HEK293 (cell line): Measurements from ENCODE around the gene RBM42.
A peak's percentile ranks its signal among the peaks of the same experiment; 100 is the strongest.

ENCODE experiments used
- ATF2 ChIP-seq: fragments of 450-650 bp; formaldehyde crosslinking; IDR thresholded peaks from 2 replicates; pipeline ENCODE4 v1.5.1; 2016; ENCODE audit warnings: missing biosample characterization, missing genetic modification characterization, low read depth
- EGR2 ChIP-seq: fragments of 450-650 bp; formaldehyde crosslinking; IDR thresholded peaks from 2 replicates; pipeline ENCODE4 v1.5.1; 2016; ENCODE audit warnings: low read depth, missing biosample characterization, missing genetic modification characterization
- HOXC10 ChIP-seq: sonication (generic); formaldehyde crosslinking; IDR thresholded peaks from 2 replicates; pipeline ENCODE4 v1.8.1; 2023; ENCODE audit warnings: mild to moderate bottlenecking, missing genetic modification reagents
- KLF10 ChIP-seq: fragments of 450-650 bp; IDR thresholded peaks from 2 replicates; pipeline ENCODE4 v1.5.1; 2018; ENCODE audit warnings: missing biosample characterization, mild to moderate bottlenecking, missing genetic modification characterization
- SETDB1 ChIP-seq: IDR thresholded peaks from one replicate; pipeline ENCODE4 v1.6.1; 2017; ENCODE audit warnings: mild to moderate bottlenecking, low read length, moderate library complexity, mixed read lengths; ENCODE audit not compliant: insufficient read length
- SP3 ChIP-seq: fragments of 450-650 bp; formaldehyde crosslinking; IDR thresholded peaks from 2 replicates; pipeline ENCODE4 v1.5.1; 2016; ENCODE audit warnings: missing biosample characterization, missing genetic modification characterization
- SP7 ChIP-seq: fragments of 450-650 bp; formaldehyde crosslinking; IDR thresholded peaks from 2 replicates; pipeline ENCODE4 v1.5.1; 2016; ENCODE audit warnings: missing biosample characterization, missing genetic modification characterization
- ZBTB20 ChIP-seq: fragments of 450-650 bp; formaldehyde crosslinking; IDR thresholded peaks from 2 replicates; pipeline ENCODE4 v1.5.1; 2016; ENCODE audit warnings: missing biosample characterization, missing genetic modification characterization
- ZBTB49 ChIP-seq: fragments of 450-650 bp; formaldehyde crosslinking; IDR thresholded peaks from 2 replicates; pipeline ENCODE4 v1.5.1; 2016; ENCODE audit warnings: missing biosample characterization, missing genetic modification characterization, low read depth
- ZNF10 ChIP-seq: fragments of 450-650 bp; formaldehyde crosslinking; IDR thresholded peaks from 2 replicates; pipeline ENCODE4 v1.5.1; 2017; ENCODE audit warnings: missing biosample characterization, missing genetic modification characterization
- ZNF121 ChIP-seq: fragments of 450-650 bp; formaldehyde crosslinking; IDR thresholded peaks from 2 replicates; pipeline ENCODE4 v1.5.1; 2016; ENCODE audit warnings: missing biosample characterization, missing genetic modification characterization
- ZNF214 ChIP-seq: fragments of 450-650 bp; formaldehyde crosslinking; IDR thresholded peaks from 2 replicates; pipeline ENCODE4 v1.5.1; 2017; ENCODE audit warnings: missing biosample characterization, mild to moderate bottlenecking, missing genetic modification characterization, borderline replicate concordance
- ZNF394 ChIP-seq: fragments of 450-650 bp; formaldehyde crosslinking; IDR thresholded peaks from 2 replicates; pipeline ENCODE4 v1.5.1; 2016; ENCODE audit warnings: missing biosample characterization, missing genetic modification characterization, mild to moderate bottlenecking, moderate library complexity, borderline replicate concordance
- ZNF510 ChIP-seq: fragments of 450-650 bp; formaldehyde crosslinking; IDR thresholded peaks from 2 replicates; pipeline ENCODE4 v1.5.1; 2018; ENCODE audit warnings: mild to moderate bottlenecking, missing genetic modification characterization, missing biosample characterization; ENCODE audit not compliant: insufficient replicate concordance
- ZNF549 ChIP-seq: fragments of 450-650 bp; IDR thresholded peaks from 2 replicates; pipeline ENCODE4 v1.5.1; 2018; ENCODE audit warnings: missing biosample characterization, missing genetic modification characterization, mild to moderate bottlenecking, inconsistent platforms, moderate library complexity
- ZNF639 ChIP-seq: fragments of 450-650 bp; formaldehyde crosslinking; IDR thresholded peaks from 2 replicates; pipeline ENCODE4 v1.5.1; 2016; ENCODE audit warnings: missing biosample characterization, missing genetic modification characterization
- TF ChIP-seq, protein P1 (sequence below): fragments of 450-650 bp; formaldehyde crosslinking; optimal IDR thresholded peaks from 2 replicates; pipeline ENCODE3; 2016; ENCODE audit warnings: missing biosample characterization, mild to moderate bottlenecking, missing genetic modification characterization
- TF ChIP-seq, protein P2 (sequence below): fragments of 450-650 bp; formaldehyde crosslinking; IDR thresholded peaks from 2 replicates; pipeline ENCODE4 v1.5.1; 2016; ENCODE audit warnings: missing biosample characterization, missing genetic modification characterization
- TF ChIP-seq, protein P3 (sequence below): fragments of 450-650 bp; formaldehyde crosslinking; IDR thresholded peaks from 2 replicates; pipeline ENCODE4 v1.5.1; 2016; ENCODE audit warnings: missing biosample characterization, missing genetic modification characterization, borderline replicate concordance
- TF ChIP-seq, protein P4 (sequence below): fragments of 450-650 bp; formaldehyde crosslinking; IDR thresholded peaks from 2 replicates; pipeline ENCODE4 v1.5.1; 2016; ENCODE audit warnings: missing biosample characterization, missing genetic modification characterization

The RBM42 gene

DNA sequence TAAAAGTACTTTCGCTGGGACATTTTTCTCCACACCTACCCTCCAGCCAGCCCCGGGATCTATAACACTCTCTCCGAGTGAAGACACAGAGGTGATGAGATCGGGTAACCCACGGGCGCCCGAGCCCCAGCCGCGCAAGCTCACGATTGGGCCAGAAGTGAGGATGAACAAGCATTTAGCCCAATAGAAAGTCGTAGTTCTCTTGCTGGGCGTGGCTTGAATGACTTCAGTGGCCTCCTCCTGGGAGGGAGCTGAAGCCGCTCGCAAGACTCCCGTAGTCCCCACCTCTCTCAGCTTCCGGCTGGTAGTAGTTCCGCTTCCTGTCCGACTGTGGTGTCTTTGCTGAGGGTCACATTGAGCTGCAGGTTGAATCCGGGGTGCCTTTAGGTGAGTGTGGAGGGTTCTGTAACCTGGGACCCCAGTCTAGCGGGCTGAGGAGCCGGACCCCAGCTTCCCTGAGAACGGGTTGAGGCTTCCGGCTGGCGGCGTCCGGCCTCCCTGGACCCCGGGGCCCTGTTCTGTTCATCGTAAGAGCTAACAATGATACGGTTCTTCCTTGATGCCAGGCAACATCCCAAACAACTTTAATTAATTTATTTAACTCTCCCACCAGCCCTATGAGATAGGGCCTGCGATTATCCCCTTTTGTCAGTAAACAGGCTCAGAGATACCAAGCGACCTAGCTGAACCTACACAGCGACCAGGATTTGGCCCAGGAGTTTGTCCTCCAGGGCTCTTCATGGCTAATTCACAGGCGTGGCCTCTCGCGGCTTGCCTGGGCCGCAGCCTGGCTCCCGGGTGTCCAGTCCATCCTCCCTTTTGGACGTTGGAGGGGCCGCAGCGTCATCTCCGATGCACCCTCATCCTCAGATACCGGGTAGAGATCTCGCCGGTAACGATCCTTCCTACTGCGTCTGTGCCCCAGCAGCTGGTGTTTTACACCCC lies 19.5 kb downstream of the RBM42 start, which contains the start of gene COX6B1 (continued):
- TF ChIP-seq ZBTB20 (tag by site-specific recombination) (peak; percentile 90), ATF2 (tag by site-specific recombination) (peak; percentile 39; the same call in 1 of the 2 replicates), ZNF121 (no peak), SP7 (tag by site-specific recombination) (peak; percentile 23), ZNF10 (tag by site-specific recombination) (no peak), KLF10 (peak; percentile 63; the same call in 1 of the 2 replicates), ZBTB49 (tag by site-specific recombination) (no peak), SETDB1 (no peak), ZNF639 (tag by site-specific recombination) (0 out of 2 replicates have a peak, but pooled peaks have one; percentile 10), HOXC10 (CRISPR knock-in tag) (no peak), ZNF214 (tag by site-specific recombination) (no peak), ZNF394 (0 out of 2 replicates have a peak, but pooled peaks have one; percentile 8), EGR2 (tag by site-specific recombination) (no peak), ZNF549 (tag by site-specific recombination) (no peak), SP3 (tag by site-specific recombination) (peak; percentile 92), ZNF510 (tag by site-specific recombination) (no peak)
- TF ChIP-seq, protein P1, sequence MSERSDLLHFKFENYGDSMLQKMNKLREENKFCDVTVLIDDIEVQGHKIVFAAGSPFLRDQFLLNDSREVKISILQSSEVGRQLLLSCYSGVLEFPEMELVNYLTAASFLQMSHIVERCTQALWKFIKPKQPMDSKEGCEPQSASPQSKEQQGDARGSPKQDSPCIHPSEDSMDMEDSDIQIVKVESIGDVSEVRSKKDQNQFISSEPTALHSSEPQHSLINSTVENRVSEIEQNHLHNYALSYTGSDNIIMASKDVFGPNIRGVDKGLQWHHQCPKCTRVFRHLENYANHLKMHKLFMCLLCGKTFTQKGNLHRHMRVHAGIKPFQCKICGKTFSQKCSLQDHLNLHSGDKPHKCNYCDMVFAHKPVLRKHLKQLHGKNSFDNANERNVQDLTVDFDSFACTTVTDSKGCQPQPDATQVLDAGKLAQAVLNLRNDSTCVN (tag by site-specific recombination), result peak; percentile 20
- TF ChIP-seq, protein P2, sequence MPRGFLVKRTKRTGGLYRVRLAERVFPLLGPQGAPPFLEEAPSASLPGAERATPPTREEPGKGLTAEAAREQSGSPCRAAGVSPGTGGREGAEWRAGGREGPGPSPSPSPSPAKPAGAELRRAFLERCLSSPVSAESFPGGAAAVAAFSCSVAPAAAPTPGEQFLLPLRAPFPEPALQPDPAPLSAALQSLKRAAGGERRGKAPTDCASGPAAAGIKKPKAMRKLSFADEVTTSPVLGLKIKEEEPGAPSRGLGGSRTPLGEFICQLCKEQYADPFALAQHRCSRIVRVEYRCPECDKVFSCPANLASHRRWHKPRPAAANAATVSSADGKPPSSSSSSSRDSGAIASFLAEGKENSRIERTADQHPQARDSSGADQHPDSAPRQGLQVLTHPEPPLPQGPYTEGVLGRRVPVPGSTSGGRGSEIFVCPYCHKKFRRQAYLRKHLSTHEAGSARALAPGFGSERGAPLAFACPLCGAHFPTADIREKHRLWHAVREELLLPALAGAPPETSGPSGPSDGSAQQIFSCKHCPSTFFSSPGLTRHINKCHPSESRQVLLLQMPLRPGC, result no peak
- TF ChIP-seq, protein P3, sequence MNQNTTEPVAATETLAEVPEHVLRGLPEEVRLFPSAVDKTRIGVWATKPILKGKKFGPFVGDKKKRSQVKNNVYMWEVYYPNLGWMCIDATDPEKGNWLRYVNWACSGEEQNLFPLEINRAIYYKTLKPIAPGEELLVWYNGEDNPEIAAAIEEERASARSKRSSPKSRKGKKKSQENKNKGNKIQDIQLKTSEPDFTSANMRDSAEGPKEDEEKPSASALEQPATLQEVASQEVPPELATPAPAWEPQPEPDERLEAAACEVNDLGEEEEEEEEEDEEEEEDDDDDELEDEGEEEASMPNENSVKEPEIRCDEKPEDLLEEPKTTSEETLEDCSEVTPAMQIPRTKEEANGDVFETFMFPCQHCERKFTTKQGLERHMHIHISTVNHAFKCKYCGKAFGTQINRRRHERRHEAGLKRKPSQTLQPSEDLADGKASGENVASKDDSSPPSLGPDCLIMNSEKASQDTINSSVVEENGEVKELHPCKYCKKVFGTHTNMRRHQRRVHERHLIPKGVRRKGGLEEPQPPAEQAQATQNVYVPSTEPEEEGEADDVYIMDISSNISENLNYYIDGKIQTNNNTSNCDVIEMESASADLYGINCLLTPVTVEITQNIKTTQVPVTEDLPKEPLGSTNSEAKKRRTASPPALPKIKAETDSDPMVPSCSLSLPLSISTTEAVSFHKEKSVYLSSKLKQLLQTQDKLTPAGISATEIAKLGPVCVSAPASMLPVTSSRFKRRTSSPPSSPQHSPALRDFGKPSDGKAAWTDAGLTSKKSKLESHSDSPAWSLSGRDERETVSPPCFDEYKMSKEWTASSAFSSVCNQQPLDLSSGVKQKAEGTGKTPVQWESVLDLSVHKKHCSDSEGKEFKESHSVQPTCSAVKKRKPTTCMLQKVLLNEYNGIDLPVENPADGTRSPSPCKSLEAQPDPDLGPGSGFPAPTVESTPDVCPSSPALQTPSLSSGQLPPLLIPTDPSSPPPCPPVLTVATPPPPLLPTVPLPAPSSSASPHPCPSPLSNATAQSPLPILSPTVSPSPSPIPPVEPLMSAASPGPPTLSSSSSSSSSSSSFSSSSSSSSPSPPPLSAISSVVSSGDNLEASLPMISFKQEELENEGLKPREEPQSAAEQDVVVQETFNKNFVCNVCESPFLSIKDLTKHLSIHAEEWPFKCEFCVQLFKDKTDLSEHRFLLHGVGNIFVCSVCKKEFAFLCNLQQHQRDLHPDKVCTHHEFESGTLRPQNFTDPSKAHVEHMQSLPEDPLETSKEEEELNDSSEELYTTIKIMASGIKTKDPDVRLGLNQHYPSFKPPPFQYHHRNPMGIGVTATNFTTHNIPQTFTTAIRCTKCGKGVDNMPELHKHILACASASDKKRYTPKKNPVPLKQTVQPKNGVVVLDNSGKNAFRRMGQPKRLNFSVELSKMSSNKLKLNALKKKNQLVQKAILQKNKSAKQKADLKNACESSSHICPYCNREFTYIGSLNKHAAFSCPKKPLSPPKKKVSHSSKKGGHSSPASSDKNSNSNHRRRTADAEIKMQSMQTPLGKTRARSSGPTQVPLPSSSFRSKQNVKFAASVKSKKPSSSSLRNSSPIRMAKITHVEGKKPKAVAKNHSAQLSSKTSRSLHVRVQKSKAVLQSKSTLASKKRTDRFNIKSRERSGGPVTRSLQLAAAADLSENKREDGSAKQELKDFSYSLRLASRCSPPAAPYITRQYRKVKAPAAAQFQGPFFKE (tag by site-specific recombination), result no peak
- TF ChIP-seq, protein P4, sequence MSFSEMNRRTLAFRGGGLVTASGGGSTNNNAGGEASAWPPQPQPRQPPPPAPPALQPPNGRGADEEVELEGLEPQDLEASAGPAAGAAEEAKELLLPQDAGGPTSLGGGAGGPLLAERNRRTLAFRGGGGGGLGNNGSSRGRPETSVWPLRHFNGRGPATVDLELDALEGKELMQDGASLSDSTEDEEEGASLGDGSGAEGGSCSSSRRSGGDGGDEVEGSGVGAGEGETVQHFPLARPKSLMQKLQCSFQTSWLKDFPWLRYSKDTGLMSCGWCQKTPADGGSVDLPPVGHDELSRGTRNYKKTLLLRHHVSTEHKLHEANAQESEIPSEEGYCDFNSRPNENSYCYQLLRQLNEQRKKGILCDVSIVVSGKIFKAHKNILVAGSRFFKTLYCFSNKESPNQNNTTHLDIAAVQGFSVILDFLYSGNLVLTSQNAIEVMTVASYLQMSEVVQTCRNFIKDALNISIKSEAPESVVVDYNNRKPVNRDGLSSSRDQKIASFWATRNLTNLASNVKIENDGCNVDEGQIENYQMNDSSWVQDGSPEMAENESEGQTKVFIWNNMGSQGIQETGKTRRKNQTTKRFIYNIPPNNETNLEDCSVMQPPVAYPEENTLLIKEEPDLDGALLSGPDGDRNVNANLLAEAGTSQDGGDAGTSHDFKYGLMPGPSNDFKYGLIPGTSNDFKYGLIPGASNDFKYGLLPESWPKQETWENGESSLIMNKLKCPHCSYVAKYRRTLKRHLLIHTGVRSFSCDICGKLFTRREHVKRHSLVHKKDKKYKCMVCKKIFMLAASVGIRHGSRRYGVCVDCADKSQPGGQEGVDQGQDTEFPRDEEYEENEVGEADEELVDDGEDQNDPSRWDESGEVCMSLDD (tag by site-specific recombination), result peak; percentile 55; the same call in 1 of the 2 replicates
